Heart left ventricle (tissue), 13 donors: ENCODE results near the gene ZNF672.

Experiments used
- CTCF ChIP-seq, 12 donors: fragments of 200-600 bp; sonication (generic) in 4 of 12; IDR thresholded peaks; one replicate each; pipeline versions ENCODE4 v1.5.0 to v1.8.0; 2018 to 2022; ENCODE audit warnings: antibody characterized with exemption in 12 of 12, mild to moderate bottlenecking in 5 of 12
- POLR2A ChIP-seq, 2 donors: fragments of 450-650 bp; IDR thresholded peaks; one replicate each; pipeline ENCODE4 v1.6.1; 2017; ENCODE audit warnings: antibody characterized with exemption in 2 of 2, mild to moderate bottlenecking in 2 of 2, moderate library complexity in 2 of 2
- donor health status: ischemic (EF 13 %, LVEDD 7.1; RV severe dilation, severe dysfunction).
- donor health status: DM: no; HTN: yes; CAD: no.
- donor health status: DM: no; HTN: no; CAD: no.
- donor health status: ischemic (EF 25% LVEDD 6.9; RV normal size, moderate dysfunction).
- donor health status: ischemic (EF 25% LVEDD 5.7; RV mildly dilated, moderate dysfunction).
- donor health status: ischemic (EF 35%, LVEDD 5.7; RV mildly dilated, moderate dysfunction).
- donor health status: nonischemic (EF 11% LVEDD 7.7; RV severe dilation, severe dysfunction).
- donor health status: DM: yes; HTN: yes; CAD: no.
- donor health status: PGD.
- donor health status: ischemic (EF 29% LVEDD 5.4; RV normal size, mild dysfunction).
- donor health status: nonischemic (EF 23%, LVEDD 6.1; RV moderate dilation, normal function).

- TF ChIP-seq CTCF (IDR thresholded peaks at IDR 0.05): no peak
- no peak for TF ChIP-seq POLR2A (IDR thresholded peaks at IDR 0.05)
These were observed 37.6 kb upstream of the ZNF672 start for GRCh38 chr1:248800459-248800858.
